Cerebellar nuclear complex (tissue), 1 donor: ENCODE measurements around the gene CHST3.
"Not testable (repeated sequence)": the region's sequence is repeated elsewhere in the genome, so short reads cannot be mapped to it uniquely, and the experiment has no call there.

Experiments
- DNase-seq, 2 experiments: peaks; one replicate each; lab custom pipeline; 2025; lab: John Stamatoyannopoulos, UW

CHST3 gene

DNA sequence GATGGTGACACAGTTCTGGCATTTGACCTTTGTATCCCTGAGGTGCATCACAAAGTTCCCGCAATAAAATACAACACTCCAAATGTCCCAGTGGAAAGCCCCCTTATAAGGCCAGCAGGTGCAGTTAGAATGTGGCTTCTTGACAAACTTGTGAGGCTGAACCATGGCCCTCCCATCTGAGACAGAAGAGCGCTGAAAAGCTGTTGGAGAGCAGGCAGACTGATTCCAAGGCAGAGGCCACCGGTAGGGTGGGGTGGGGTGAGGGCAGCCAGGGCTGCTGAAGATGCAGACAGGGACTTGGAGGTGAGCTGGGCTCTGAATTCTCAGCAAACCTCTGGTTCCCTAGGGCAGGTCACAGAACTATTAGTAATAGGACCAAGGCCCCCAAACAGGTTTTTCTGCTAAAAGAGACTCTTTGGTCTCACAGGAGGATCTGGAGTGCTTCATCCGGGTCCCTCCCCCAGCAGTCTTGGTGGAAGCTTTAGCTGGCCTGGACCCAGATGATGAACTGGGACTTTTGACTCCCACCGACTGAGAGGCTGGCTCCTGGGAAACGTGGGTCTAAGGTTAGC is 15.6 kb upstream of the CHST3 start:
- no peak for DNase-seq

DNA sequence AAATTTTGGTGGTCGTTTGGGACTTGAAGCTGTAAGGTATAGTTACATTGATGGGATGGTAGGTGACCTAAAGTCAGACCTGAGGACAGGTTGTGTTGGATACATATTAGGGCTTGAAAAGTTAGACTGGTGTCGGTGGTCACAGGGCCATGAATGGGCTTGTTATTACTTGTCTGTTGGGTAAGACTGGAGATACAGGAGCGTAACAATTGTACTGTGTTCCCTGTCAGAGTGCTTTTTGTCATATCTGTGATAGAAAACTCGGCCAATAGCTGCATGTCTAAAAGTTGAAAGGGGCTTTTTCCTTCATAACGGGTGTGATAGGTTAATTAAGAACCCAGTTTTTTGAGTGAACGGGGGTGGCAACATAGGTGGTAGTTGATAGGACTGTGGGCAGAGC is 13.5 kb upstream of the CHST3 start:
- no peak for DNase-seq

DNA sequence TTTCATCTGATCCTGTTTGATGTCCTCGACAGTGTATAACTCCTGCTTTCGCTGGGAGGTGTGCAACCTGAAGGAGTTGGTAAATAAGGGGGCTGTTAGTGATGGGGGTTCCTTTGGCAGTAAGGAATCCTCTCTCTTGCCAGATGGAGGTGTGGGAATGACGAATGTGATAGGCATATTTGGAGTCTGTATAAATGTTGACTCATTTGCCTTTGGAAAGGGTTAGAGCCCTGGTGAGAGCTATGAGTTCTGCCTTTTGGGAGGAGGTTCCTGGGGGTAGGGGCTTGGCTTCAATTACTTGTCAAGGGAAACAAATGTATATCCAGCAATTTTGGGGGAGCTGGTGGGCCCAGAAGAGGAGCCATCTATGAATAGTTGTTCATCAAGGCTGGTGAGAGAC is 11.4 kb upstream of the CHST3 start:
- DNase-seq, result no peak

DNA sequence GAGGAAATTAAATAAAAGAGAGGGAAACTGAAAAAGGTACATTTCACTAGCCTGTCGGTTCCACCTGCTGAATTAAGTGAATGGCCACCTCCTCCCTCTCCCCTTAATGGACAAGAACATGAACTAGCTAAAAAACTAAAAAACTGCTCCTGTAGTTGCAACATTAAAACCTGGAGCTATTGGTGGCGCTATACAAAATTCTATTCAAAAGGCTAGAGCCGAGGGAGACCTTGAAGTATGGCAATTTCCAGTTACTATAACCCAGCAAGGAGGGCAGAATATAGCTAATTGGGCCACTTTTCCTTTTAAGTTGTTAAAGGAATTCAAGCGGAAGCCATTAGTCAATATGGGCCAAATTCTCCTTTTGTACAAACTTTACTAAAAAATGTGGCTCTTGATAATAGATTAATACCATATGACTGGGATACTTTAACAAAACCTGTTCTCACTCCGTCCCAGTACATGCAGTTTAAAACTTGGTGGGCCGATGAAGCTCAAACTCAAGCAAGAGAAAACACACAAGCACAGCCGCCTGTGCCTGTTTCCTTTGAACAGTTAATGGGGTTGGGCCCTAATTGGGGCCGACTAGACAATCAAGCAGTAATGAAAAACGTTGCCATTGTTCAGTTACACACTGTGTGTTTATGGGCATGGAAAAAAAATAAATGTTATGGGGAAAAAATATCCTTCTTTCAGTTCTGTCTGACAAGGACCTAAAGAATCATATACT is 6.5 kb upstream of the CHST3 start:
- no peak for DNase-seq

DNA sequence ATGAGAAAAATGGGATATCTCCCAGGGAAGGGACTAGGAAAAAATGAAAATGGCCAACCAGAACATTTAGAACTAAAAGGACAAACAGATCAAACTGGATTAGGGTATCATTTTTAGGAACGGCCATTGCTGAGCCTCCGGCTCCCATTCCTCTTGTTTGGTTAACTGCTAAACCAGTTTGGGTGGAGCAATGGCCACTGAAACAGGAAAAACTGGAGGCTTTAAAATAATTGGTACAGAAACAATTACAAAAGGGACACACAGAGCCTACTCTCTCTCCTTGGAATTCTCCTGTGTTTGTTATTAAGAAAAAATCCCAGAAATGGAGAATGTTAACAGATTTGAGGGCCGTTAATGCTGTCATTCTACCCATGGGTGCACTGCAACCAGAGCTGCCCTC is 4.7 kb upstream of the CHST3 start:
- DNase-seq, result no peak

DNA sequence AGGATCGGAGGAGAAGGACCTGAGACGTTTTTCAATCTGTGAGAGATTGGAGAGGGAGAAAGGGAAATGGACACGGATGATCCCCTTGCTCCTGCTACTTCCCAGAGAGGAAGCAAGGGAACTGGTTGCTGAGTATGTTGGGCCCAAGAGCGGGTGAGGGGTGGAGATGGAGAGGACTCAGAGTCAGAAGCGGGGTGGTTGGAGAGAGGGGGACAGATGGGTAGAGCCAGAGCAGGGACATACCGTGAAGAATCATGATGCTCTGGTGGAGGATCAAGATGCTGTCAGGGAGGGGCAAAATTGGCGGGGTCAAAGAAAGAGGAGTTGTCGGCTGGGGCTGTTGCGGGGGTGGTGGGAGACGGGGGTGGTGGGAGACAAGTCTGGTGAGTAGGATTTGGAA is 2.4 kb upstream of the CHST3 start:
- DNase-seq, result no peak

DNA sequence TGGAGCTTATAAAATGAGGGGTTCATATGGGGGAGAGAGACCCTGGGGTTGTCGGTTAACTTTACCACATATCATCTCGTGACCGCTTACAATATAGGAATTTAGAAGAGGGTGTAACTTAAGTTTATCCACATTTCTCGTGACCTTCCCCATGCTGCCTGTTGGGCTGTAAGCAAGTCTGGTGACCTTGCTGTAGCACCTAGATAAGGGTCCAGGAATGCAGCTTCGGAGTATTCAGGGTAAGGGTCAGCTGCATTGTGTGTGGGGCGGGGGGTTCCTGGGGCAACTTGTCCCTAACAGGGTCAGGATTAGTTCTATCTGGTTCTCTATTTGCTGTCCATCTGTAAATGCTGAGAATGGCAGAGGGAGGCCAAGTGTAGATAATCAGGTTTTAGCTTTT is 1.3 kb upstream of the CHST3 start:
- DNase-seq, result no peak

DNA sequence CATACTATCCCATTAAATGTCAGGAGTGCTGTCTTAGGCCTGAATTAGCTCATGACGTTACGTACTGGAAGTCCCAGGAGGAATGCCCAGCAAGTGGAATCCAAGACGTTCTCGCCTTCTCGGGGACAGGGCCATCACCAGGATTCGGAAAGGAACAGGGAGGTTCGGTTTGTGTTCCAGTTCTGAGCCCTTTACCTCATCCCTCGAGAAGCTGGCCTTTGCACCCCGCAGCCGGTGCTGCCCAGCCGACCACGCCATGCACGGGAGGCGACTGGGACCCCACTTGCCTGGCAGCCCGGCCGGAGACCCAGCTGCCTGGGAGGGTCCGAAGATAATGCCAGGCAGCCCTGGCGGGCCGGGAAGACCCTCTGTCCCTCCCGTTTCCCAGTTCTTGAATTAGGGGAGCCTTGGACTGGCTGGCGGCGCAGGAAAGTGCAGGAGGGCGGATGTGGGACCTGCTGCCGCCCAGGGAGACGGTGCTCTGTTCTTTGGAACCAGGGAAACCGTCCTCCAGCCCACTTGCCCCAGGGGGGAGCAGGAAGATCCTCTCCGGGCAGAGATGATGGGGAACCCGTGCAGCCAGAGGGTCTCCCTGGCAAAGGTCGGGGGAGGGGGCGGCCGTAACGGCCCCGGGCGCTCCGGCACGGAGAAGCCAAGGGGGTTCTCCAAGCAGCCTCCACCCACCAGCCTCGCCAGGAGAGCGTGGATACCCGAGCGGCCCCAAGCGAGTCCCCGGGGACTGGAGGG is 671 bp upstream of the CHST3 start:
- DNase-seq, result no peak

DNA sequence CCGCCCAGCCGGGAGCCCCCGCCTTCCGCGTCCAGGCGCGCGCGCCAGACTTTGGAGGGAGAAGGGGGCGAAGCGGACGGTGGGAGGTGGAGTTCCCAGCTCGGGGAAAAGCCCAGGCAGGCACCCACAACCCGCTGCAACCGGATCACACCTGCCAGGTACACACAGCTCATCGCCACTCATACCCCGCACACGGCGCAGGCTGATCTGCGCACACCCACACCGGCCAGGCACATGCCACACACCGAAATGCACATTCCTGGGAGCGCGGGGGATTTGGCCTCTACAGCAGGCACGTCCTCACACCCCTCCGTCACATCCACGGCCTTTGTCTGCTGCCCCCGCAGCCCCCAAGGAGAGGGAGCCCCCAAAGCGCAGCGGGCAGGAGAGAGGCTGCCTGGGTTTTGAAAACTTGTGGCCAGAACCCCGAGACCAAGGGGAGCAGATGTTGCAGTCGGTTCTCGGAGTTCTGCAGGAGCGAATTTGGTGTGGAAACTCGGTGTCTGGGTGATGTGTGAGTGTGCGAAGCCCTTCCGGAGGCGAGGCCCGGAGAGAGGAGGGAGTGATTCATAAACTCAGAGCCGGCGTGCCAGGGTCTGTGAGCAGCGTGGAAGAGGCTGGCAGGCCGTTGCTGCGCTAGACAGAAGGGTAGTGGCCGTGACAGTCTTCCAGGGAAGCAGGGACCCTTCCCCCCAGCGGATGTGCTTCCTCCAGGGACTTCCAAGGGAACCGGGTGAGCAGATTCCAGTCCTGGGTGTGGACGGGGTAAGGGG is 734 bp downstream of the CHST3 start:
- no peak for DNase-seq

DNA sequence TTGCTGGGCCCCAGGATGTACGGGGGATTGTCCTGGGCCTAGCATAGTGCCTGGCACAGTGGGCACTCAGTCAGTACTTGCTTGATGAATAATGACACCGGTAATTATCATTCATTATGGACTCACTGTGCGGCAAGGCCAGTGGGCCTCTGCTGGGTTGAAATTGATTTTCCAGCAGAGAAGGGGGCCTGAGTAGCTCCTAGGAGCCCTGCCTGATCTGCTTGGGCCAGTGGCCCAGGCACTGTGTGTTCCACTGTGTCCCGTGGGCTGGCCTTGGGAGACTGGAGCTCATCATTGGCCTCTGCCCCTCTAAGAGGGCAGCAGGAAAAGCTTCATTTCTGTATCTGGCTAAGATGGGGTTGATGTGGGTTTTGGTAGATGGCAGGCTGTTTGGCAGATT is 1.4 kb downstream of the CHST3 start:
- no peak for DNase-seq

DNA sequence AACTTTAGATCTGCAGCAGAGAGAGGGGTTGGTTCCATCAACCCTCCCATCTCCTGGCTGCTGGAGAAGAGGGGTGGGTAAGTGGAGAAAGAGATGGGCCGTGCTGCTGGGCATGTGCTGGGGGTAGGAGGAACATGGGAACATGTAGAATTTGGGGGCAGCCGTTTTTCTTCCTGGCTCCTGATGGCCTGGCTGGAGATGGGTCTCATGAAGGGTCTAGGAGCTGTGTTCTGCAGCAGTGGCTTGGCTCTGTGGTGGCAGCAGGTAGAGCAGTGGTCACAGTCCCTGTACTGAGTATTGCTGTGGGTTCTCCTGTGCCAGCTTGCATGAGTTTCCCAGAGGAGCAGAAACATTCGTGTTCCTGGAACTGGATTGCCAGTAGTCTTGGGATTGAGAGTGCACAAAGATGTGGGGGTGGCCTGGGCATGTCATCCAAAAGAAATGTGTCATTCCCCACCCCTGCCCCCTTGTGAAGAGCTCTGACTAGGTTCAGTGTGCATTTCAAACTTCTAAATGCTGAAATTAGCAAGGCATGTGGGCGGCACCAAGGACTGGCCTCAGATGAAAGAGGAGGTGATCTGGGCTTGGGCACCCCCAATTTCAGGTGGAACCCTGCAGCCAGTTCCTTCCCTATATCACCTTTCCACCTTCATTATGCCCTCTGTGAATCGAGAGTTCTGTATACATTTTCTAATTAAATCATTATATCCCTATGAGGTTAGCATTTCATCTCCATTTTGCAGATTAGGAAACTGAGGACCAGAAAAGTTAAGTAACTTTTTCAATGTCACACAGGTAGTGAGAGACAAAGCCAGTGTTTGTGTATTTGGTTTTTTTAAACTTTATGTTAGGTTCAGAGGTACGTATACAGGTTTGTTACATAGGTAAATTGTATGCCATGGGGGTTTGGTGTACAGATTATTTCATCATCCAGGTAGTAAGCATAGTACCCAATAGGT is 2.1 kb downstream of the CHST3 start:
- DNase-seq, result no peak

DNA sequence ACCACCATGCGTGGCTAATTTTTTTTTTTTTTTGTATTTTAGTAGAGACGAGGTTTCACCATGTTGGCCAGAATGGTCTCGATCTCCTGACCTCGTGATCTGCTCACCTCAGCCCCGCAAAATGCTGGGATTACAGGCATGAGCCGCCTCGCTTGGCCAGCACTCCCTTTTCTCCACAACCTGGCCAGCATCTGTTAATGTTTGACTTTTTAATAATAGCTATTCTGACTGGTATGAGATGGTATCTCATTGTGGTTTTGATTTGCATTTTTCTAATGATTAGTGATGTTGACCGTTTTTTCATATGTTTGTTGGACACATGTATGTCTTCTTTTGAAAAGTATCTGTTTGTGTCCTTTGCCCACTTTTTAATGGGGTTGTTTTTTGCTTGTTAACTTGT is 3.8 kb downstream of the CHST3 start:
- not testable (repeated sequence) for DNase-seq

DNA sequence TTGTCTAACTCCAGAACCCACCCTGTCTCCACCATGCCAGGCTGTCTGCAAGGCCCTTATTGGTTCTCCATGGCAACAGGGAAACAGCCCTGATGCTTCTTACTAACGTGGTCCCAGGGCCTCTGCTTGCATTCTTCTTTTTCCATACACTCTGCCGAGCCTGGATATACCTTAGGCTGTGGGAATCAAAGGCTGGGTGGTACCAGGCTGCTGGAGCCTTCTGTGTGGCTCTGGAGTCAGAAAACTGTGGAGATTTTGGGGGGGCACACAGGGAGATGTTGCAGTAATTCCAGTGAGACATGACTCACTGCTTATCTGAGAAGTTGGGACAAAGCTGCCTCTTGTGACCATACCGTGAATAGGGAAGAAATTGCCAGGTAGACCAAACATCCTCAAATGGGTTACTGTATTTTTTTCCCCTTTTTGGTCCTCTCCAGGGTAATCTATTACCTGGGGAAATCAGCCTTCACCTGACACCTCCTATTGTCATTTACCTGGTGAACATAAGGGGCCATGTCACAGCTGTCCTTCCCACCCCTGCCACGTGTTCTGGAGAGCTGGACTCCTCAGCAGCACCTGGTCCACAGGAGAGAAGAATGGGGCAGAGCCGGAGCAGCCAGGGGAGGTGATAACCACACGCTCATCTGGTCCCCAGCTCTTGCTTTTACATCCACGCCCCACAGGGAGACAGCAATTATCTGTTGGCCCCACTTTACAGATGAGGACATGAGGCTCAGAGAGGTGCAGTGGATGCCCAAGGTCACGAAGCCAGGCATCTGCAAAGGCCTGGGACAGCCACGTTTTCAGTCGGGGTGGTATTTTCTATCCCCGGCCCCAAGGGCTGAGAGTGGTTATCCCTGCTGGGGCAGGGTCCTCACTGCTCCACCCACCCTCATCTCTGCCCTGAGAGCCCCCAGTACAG is 4.6 kb downstream of the CHST3 start:
- no peak for DNase-seq

DNA sequence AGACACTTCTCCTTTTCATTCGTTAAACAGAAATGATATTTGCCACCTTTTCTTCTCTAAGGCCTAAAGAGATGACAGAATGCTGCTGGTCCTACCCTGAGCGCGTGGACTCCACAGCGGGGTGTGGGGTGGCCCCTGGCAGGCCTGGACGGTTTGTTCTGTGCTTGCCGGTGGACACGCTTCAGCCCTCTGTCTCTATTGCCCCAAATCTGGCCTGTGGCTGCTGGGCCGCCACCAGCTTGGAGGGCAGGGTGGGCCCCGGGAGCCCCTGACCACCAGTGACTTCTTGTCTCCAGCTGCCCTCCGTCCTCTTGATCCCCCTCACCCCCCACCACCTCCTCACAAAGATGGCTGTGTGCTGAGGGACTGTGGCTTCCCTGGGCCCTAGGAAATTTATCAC is 5.7 kb downstream of the CHST3 start:
- no peak for DNase-seq

DNA sequence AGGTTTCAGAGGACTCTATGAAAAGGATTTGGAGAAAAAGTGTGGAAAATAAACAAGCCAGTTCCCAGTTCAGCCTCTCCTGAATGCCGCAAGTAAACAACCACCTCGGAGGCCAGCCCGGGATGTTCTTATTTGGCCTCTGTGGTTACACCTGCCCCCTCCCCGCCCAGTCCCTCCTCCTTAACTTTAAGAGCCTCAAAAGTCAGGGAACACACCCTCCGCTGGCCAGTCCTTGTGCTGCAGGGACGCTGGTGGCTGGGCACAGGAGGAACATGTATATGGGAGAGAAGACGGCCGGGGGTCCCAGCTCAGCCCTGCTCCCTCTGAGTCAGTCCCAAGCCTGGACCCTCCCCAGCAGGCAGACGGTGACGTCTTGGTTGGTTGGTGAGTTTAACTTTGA is 6.1 kb downstream of the CHST3 start:
- no peak for DNase-seq

DNA sequence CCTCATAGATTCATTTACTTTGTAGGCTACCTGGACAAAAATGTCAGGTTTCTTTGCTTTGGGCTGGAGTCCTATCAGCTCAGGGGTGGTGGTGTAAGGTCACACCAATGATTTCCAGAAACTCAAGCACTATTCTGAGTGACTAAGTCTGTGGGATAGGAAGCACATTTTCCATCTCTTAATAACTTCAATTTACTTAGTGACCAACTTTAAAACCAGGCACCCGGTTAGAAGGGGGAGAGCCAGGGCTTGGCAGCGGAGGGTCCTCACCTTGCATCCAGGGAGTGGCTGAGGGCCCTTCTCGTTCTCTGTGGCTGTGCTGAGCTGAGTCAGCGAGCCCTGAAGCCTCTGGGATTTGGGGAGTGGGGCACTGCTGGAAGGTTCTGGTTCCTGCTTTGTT is 6.7 kb downstream of the CHST3 start:
- DNase-seq, result no peak

DNA sequence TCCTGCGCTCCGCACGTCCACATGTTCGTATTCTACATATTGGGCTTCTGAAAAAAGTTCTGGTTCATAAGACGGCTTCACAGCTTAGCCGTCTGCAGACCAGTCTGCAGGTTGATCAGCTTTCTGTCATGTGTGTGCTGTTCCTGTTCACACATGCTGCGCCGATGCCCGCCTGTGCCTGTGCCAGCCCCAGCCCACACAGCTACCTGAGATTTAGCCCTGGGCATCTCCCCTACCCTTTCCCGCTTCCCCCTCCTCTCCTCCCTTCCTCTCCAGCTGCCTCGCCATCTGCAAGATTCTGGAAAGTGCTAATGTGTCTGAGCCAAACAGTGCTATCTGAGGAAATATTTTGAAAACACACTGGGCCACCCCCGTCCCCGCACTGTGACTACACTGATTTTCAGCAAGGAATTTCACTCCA is 7.1 kb downstream of the CHST3 start:
- DNase-seq, result no peak

DNA sequence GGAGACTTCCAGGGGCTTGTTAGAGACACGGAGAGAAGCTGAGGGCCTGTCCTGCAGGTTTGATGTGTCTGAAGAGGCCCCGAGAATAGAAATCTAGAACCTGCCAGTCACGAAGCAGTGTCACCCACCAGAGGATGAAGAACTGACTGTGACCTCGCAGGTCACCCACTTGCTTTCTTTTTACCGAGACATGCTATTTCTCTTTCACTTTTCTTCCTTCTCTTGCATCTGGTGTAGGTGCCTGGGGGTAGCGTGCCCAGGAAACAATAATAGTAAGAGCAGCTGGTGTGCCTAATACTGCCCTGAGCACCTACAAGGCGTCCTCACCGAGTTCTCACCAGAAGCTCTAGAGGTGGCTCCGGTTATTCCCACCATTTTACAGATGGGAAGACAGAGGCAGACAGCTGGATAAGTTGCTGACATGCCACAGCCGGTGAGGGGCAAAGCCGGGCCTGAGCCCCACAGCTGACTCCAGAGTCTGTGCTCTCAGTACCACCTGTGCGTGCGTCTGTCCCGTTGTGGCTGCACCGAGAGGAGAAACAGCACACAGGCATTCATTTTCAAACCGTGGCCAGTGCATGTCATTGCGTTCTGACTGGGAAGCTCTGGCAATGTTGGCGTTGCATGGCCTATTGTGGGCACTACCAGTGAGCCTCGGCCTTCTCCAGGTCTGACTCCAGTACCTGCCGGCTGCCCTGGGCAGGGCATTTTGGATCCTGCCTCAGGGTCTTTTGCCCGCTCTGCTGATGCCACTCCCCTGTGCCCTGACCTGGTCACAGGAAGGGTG is 7.8 kb downstream of the CHST3 start:
- DNase-seq, result no peak
